Gastrocnemius medialis (tissue), 4 donors: Measurements from ENCODE around the gene ARNT2.

Experiments used
- POLR2A ChIP-seq, 2 donors: fragments of 450-650 bp; IDR thresholded peaks; one replicate each; pipeline ENCODE4 v1.6.1; 2017; ENCODE audit warnings: antibody characterized with exemption in 2 of 2, mild to moderate bottlenecking in 2 of 2, moderate library complexity in 2 of 2
- TF ChIP-seq, protein P1 (sequence below), 5 experiments: fragments of 450-650 bp in 3 of 5; fragments of 200-600 bp in 2 of 5; sonication (generic) in 2 of 5; IDR thresholded peaks in 4 of 5; conservative IDR thresholded peaks in 1 of 5; 1 replicate in 4 of 5; 2 replicates in 1 of 5; pipeline ENCODE4 v1.5.1; 2016 to 2019; ENCODE audit warnings: antibody characterized with exemption in 5 of 5, mild to moderate bottlenecking in 3 of 5, moderate library complexity in 3 of 5

DNA sequence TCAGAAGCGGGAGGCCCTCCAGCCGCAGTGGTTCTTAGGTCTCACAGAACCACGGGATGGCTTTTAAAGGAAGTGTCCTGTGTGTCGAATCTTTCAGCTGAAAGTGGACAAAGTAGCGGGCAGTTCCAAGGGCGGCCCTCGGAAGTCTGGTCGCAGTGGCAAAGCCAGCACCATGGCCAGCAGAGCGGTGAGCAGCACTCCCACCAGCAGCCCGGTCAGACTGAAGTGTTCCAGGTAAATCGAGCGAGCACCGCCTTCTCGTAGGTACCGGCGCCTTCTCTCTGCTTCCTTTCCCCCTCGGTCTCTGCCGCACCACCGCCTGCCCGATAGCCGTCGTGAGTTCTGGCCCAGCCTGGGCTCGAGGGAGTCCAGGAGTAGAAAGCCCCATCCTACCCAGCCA, 187.3 kb downstream of the ARNT2 start:
- TF ChIP-seq, protein P1, sequence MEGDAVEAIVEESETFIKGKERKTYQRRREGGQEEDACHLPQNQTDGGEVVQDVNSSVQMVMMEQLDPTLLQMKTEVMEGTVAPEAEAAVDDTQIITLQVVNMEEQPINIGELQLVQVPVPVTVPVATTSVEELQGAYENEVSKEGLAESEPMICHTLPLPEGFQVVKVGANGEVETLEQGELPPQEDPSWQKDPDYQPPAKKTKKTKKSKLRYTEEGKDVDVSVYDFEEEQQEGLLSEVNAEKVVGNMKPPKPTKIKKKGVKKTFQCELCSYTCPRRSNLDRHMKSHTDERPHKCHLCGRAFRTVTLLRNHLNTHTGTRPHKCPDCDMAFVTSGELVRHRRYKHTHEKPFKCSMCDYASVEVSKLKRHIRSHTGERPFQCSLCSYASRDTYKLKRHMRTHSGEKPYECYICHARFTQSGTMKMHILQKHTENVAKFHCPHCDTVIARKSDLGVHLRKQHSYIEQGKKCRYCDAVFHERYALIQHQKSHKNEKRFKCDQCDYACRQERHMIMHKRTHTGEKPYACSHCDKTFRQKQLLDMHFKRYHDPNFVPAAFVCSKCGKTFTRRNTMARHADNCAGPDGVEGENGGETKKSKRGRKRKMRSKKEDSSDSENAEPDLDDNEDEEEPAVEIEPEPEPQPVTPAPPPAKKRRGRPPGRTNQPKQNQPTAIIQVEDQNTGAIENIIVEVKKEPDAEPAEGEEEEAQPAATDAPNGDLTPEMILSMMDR (IDR thresholded peaks at IDR 0.05 in 4 of 5, conservative IDR thresholded peaks at IDR 0.05 in 1 of 5), result no peak
- TF ChIP-seq POLR2A (IDR thresholded peaks at IDR 0.05), result no peak
